ENCODE data around the gene TRIM14.
"Not testable (repeated sequence)": the region's sequence is repeated elsewhere in the genome, so short reads cannot be mapped to it uniquely, and the experiment has no call there.

The TRIM14 gene

GRCh38 chr9:98135938-98136337, 16.9 kb upstream of the TRIM14 start:
- H3K27me3 ChIP-seq (ENCODE audit: insufficient read depth, low read length), result no peaks in the 10 kb centered on the region
- peaks cover 4% of the 10 kb centered on the region for H3K36me3 ChIP-seq (ENCODE audit: insufficient read depth, low read depth, low read length)
- no peaks in the 10 kb centered on the region; the same call in 1 of the 2 replicates for H3K4me1 ChIP-seq (ENCODE audit: insufficient read depth, low read length)
- H3K27ac ChIP-seq (ENCODE audit: low read length), result no peak overlapping the region
- H3K9ac ChIP-seq (ENCODE audit: low read depth, low read length), result no peak overlapping the region
- H3K4me3 ChIP-seq (ENCODE audit: low read length), result no peak overlapping the region
- H3K9me3 ChIP-seq (ENCODE audit: insufficient read depth, low read depth, low read length), result no peaks in the 10 kb centered on the region

GRCh38 chr9:98135558-98135934, 16.5 kb upstream of the TRIM14 start:
- no peak overlapping the region for H3K9ac ChIP-seq (ENCODE audit: low read depth, low read length)
- no peak overlapping the region for H3K4me3 ChIP-seq (ENCODE audit: low read length)
- H3K36me3 ChIP-seq (ENCODE audit: insufficient read depth, low read depth, low read length), result peaks cover 4% of the 10 kb centered on the region
- H3K9me3 ChIP-seq (ENCODE audit: insufficient read depth, low read depth, low read length), result no peaks in the 10 kb centered on the region
- H3K27ac ChIP-seq (ENCODE audit: low read length), result no peak overlapping the region
- no peaks in the 10 kb centered on the region; the same call in 1 of the 2 replicates for H3K4me1 ChIP-seq (ENCODE audit: insufficient read depth, low read length)
- no peaks in the 10 kb centered on the region for H3K27me3 ChIP-seq (ENCODE audit: insufficient read depth, low read length)

GRCh38 chr9:98134702-98135557, 15.9 kb upstream of the TRIM14 start:
- Histone ChIP-seq H3K9ac (ENCODE audit: low read depth, low read length) (no peak overlapping the region), H3K4me1 (ENCODE audit: insufficient read depth, low read length) (no peaks in the 10 kb centered on the region; the same call in 1 of the 2 replicates), H3K27me3 (ENCODE audit: insufficient read depth, low read length) (no peaks in the 10 kb centered on the region), H3K36me3 (ENCODE audit: insufficient read depth, low read depth, low read length) (peaks cover 4% of the 10 kb centered on the region), H3K9me3 (ENCODE audit: insufficient read depth, low read depth, low read length) (no peaks in the 10 kb centered on the region), H3K27ac (ENCODE audit: low read length) (no peak overlapping the region), H3K4me3 (ENCODE audit: low read length) (no peak overlapping the region)

GRCh38 chr9:98132806-98133631, 14.0 kb upstream of the TRIM14 start:
- no peak overlapping the region for H3K27ac ChIP-seq (ENCODE audit: low read length)
- H3K4me1 ChIP-seq (ENCODE audit: insufficient read depth, low read length), result no peaks in the 10 kb centered on the region; the same call in 1 of the 2 replicates
- H3K9me3 ChIP-seq (ENCODE audit: insufficient read depth, low read depth, low read length), result no peaks in the 10 kb centered on the region
- no peak overlapping the region for H3K4me3 ChIP-seq (ENCODE audit: low read length)
- no peaks in the 10 kb centered on the region for H3K27me3 ChIP-seq (ENCODE audit: insufficient read depth, low read length)
- peaks cover 10% of the 10 kb centered on the region for H3K36me3 ChIP-seq (ENCODE audit: insufficient read depth, low read depth, low read length)
- H3K9ac ChIP-seq (ENCODE audit: low read depth, low read length), result no peak overlapping the region

DNA sequence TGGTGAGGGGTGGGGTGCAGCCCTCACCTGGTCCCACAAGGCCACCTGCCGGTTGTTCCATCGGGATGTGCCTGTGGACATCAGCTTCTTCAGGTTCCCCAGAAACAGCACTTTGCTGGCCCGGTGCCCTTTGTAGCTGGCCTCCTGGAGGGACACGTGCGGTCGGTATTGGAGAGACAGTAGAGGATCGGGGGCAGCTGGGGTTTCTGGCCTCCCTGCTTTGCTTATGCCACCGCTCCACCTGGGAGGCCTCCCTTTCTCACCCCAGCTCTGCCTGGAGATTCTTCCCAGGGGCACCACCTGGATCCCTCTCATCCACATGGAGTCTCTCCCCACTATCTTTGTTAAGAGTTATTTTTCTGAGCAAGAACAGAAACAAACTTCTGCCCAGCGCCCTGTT, 13.1 kb upstream of the TRIM14 start:
- Histone ChIP-seq H3K27me3 (ENCODE audit: insufficient read depth, low read length) (no peaks in the 10 kb centered on the region), H3K27ac (ENCODE audit: low read length) (no peak overlapping the region), H3K36me3 (ENCODE audit: insufficient read depth, low read depth, low read length) (peaks cover 11% of the 10 kb centered on the region), H3K4me3 (ENCODE audit: low read length) (no peak overlapping the region), H3K4me1 (ENCODE audit: insufficient read depth, low read length) (no peaks in the 10 kb centered on the region; the same call in 1 of the 2 replicates), H3K9me3 (ENCODE audit: insufficient read depth, low read depth, low read length) (no peaks in the 10 kb centered on the region), H3K9ac (ENCODE audit: low read depth, low read length) (no peak overlapping the region)

DNA sequence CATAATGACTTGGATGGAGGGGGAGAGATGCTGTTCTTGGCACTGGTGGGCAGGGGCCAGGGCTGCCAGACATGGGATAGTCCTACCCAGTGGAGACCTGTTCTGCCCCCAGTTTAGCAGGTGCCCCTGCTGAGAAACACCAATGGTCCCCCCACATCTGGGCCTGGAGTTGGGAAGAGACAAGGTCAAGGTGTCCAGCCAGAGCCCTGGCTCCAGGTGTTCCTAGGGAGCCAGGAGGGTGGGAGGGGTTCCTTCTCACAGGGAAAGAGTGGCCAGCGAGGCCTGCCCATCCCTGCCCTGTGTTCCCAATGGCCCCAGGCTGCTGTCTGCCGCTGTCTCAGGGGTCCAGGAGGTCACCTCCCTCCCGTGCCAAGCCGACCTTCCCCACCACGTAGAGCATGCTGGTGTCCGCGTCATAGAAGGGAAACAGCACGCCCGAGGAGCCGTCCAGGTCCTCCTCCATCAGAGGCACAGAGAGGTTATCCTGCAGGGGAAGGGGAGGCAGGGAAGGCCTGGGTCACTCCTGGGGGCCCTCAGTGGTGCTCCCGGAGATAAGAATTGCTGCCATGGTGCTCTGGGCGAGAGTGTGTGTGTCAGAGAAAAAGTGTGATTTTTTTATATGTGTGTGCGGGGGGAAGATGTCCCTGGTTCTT, 11.7 kb upstream of the TRIM14 start:
- Histone ChIP-seq H3K36me3 (ENCODE audit: insufficient read depth, low read depth, low read length) (peaks cover 16% of the 10 kb centered on the region), H3K9me3 (ENCODE audit: insufficient read depth, low read depth, low read length) (no peaks in the 10 kb centered on the region), H3K4me1 (ENCODE audit: insufficient read depth, low read length) (no peaks in the 10 kb centered on the region; the same call in 1 of the 2 replicates), H3K27ac (ENCODE audit: low read length) (no peak overlapping the region), H3K9ac (ENCODE audit: low read depth, low read length) (no peak overlapping the region), H3K4me3 (ENCODE audit: low read length) (no peak overlapping the region), H3K27me3 (ENCODE audit: insufficient read depth, low read length) (no peaks in the 10 kb centered on the region)

DNA sequence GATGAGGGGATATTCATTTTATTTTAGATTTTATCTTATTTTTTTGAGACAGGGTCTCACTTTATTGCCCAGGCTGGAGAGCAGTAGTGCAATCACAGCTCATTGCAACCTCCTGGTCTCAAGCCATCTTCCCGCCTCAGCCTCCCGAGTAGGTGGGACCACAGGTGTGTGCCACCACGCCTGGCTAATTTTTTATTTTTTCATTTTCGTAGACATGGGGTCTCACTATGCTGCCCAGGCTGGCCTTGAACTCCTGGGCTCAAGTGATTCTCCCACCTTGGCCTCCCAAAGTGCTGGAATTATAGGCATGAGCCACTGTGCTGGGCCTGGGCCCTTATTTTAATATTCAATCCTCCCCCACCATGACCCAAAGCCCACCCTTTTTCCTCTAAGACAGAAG, 11.0 kb upstream of the TRIM14 start:
- H3K36me3 ChIP-seq (ENCODE audit: insufficient read depth, low read depth, low read length), result peaks cover 14% of the 10 kb centered on the region; the same call in 1 of the 2 replicates
- not testable (repeated sequence) for H3K9ac ChIP-seq (ENCODE audit: low read depth, low read length); H3K9me3 ChIP-seq (ENCODE audit: insufficient read depth, low read depth, low read length); H3K27ac ChIP-seq (ENCODE audit: low read length); H3K27me3 ChIP-seq (ENCODE audit: insufficient read depth, low read length); H3K4me3 ChIP-seq (ENCODE audit: low read length); H3K4me1 ChIP-seq (ENCODE audit: insufficient read depth, low read length)

DNA sequence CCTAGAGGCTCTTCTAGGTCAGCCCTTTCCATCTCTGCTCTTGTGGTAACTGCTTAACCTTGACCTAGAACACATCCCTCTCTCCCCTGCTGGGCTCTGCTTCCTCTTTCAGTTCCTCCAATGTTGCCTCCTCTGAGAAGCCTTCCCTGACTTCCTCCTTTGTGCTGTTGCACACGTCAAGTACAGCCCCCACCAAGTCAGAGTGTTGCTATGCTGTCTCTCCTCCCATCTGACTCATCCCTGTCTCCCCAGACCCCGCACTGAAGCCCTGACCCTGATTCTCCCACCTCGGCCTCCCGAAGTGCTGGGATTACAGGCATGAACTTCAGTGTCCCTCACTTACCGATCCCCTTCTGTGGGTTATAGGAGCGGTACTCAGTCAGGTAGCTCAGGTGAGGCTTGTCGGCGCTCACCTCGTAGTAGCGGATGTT, 10.4 kb upstream of the TRIM14 start:
- H3K27ac ChIP-seq (ENCODE audit: low read length), result no peak overlapping the region
- no peak overlapping the region for H3K4me3 ChIP-seq (ENCODE audit: low read length)
- H3K9ac ChIP-seq (ENCODE audit: low read depth, low read length), result no peak overlapping the region
- H3K36me3 ChIP-seq (ENCODE audit: insufficient read depth, low read depth, low read length), result peaks cover 19% of the 10 kb centered on the region; the same call in 1 of the 2 replicates
- no peaks in the 10 kb centered on the region for H3K27me3 ChIP-seq (ENCODE audit: insufficient read depth, low read length)
- H3K9me3 ChIP-seq (ENCODE audit: insufficient read depth, low read depth, low read length), result no peaks in the 10 kb centered on the region
- H3K4me1 ChIP-seq (ENCODE audit: insufficient read depth, low read length), result no peaks in the 10 kb centered on the region; the same call in 1 of the 2 replicates

DNA sequence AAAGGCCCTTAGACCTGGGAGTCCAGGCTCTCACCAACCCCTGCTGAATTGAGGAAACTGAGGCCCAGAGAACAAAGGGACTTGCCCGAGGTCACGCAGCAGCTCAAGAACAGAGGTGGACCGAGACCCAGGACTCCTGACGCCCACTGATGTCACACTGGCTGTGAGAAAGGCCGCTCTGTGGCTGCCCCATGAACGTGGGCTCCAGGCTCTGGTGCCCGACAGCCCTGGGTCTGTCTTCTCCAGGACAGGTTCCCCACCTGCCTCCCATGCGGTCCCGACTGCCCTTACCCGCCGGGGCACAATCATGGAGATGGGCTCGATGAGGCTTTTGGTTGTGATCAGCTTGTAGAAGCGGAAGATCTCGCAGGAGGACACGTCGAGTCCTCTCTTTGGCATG, 9.3 kb upstream of the TRIM14 start:
- Histone ChIP-seq H3K9me3 (ENCODE audit: insufficient read depth, low read depth, low read length) (no peaks in the 10 kb centered on the region), H3K4me3 (ENCODE audit: low read length) (no peak overlapping the region), H3K36me3 (ENCODE audit: insufficient read depth, low read depth, low read length) (peaks cover 19% of the 10 kb centered on the region; the same call in 1 of the 2 replicates), H3K4me1 (ENCODE audit: insufficient read depth, low read length) (no peaks in the 10 kb centered on the region; the same call in 1 of the 2 replicates), H3K27me3 (ENCODE audit: insufficient read depth, low read length) (no peaks in the 10 kb centered on the region), H3K9ac (ENCODE audit: low read depth, low read length) (no peak overlapping the region), H3K27ac (ENCODE audit: low read length) (no peak overlapping the region)

- H3K4me3 ChIP-seq (ENCODE audit: low read length), result no peak overlapping the region
- peaks cover 19% of the 10 kb centered on the region; the same call in 1 of the 2 replicates for H3K36me3 ChIP-seq (ENCODE audit: insufficient read depth, low read depth, low read length)
- H3K9ac ChIP-seq (ENCODE audit: low read depth, low read length), result no peak overlapping the region
- H3K27ac ChIP-seq (ENCODE audit: low read length), result no peak overlapping the region
- no peaks in the 10 kb centered on the region for H3K9me3 ChIP-seq (ENCODE audit: insufficient read depth, low read depth, low read length)
- H3K27me3 ChIP-seq (ENCODE audit: insufficient read depth, low read length), result no peaks in the 10 kb centered on the region
- H3K4me1 ChIP-seq (ENCODE audit: insufficient read depth, low read length), result no peaks in the 10 kb centered on the region
These were observed 8.2 kb upstream of the TRIM14 start for GRCh38 chr9:98127226-98127625.

- H3K9ac ChIP-seq (ENCODE audit: low read depth, low read length), result no peak overlapping the region
- no peaks in the 10 kb centered on the region for H3K4me1 ChIP-seq (ENCODE audit: insufficient read depth, low read length)
- H3K9me3 ChIP-seq (ENCODE audit: insufficient read depth, low read depth, low read length), result no peaks in the 10 kb centered on the region
- H3K4me3 ChIP-seq (ENCODE audit: low read length), result no peak overlapping the region
- H3K27ac ChIP-seq (ENCODE audit: low read length), result no peak overlapping the region
- H3K36me3 ChIP-seq (ENCODE audit: insufficient read depth, low read depth, low read length), result peaks cover 19% of the 10 kb centered on the region; the same call in 1 of the 2 replicates
- no peaks in the 10 kb centered on the region for H3K27me3 ChIP-seq (ENCODE audit: insufficient read depth, low read length)
These were observed 5.8 kb upstream of the TRIM14 start for GRCh38 chr9:98124637-98125426.
